Peyer's patch (tissue), 4 donors: Measurements from ENCODE around the gene NPLOC4.

Source experiments
- CTCF ChIP-seq, 6 experiments: fragments of 450-650 bp in 4 of 6; fragments of 200-600 bp in 2 of 6; sonication (generic) in 1 of 6; IDR thresholded peaks; one replicate each; pipeline ENCODE4 v1.5.1; 2017 to 2019; ENCODE audit warnings: antibody characterized with exemption in 6 of 6, mild to moderate bottlenecking in 3 of 6, moderate library complexity in 1 of 6
- POLR2A ChIP-seq, 2 donors: fragments of 450-650 bp; IDR thresholded peaks; one replicate each; pipeline ENCODE4 v1.5.1; 2017; ENCODE audit warnings: antibody characterized with exemption in 2 of 2, mild to moderate bottlenecking in 2 of 2, moderate library complexity in 2 of 2

GRCh38 chr17:81522491-81523401 is 114.2 kb downstream of the NPLOC4 start:
- TF ChIP-seq CTCF (IDR thresholded peaks at IDR 0.05) (no peak), POLR2A (IDR thresholded peaks at IDR 0.05) (no peak)
